Measurements from ENCODE around the gene ITGA7.
A peak's percentile ranks its signal among the peaks of the same experiment; 100 is the strongest.

Gene ITGA7

DNA sequence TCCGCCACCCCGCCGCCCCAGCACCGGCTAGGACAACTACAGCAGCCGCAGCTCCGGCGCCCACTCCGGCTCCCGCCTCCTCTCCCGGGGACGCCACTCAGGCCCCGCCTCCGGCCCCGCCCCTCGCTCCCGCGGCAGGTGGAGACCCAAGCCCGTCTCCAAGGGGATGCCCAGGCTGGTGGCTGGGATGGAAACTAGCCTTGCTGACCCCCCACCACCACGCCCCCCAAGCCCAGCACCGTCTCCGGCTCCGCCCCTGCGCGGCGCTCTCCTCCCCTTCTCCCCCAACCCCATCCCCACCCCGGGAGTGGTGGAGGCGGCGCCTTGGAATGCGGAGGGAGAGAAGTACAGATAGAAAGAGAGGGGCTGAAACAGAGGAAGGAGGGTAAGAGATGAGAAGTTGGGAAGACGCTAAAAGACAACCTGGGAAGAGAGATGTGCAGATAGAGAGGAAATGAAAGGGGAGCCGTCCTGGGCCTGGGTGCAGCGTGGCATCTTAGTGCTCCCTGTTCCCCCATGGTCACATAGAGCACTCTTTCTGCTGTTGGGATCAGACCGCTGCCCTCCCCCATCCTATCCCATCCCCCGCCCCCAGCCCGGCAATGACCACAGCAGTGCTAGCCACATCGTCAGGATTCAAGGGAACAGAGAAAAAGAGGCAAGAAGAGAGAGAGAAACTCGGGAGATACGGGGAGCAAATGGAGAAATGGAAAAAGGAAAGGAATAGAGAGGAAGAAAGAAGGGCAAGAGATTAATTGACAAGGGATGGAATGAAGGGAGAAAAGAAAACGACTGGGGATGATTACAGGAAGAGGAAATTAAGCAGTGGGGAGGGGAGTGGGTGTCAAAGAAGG is at the start of gene ITGA7:
Gene ITGA7 (minus strand): TSS at position 64 of the 854 bp plus-strand sequence. CDS start 222 bp downstream, outside the sequence.
- peak; percentile 66 for DNase-seq (ENCODE audit: low spot score)

GRCh38 chr12:55755246-55755645 is 47.5 kb upstream of the ITGA7 start:
- no peak for DNase-seq (ENCODE audit: low spot score)

GRCh38 chr12:55748230-55748993 is 40.7 kb upstream of the ITGA7 start:
- DNase-seq (ENCODE audit: low spot score): no peak

DNA sequence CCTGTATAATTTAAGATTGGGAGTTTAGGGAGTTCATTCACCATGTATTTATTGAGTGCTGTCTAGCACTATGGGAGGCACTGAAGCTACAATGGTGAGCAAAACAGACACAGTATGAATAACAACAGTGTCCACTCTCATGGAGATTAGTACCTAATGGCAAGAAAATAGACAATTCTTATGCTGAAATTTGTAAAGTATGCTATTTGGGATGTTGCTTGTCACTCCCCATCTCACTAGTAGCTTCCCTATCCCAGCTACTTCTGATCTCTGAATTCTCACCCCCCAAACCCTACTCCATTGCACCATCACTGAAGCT is 39.2 kb upstream of the ITGA7 start:
- DNase-seq (ENCODE audit: low spot score): no peak

DNA sequence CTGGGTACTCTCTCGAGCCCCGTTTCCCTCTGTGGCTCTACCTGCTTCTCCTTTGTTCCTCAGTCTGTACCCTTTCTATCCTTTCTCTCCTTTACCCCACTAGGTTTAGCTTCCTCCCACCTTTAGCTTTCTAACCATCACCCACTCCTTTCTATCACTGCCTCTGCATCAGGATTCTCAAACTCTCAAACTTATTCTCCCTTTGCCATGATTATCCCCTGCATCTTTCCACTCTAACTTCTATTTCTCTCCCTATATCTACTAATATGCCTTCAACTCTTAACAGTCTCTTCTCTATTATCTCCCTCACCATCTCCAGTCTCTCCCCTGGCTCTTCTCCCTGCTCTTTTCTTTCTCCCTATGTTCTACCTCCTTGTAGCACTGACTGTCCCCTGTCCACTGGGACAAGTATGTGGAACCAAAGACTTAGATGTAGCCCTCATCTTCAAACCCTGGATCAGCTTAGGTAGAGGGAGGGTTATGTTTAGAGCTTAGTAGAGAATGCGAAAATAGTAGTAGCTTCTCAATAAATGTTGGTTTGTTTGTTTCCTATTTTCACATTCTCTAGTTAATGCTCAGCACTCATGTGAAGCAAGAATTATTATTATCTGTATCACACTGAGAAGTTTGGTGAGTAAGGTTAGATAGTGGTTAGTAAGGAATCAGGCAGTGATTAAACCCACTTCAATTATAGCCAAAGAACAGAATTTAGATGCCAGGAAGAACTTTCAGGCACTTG is 38.6 kb upstream of the ITGA7 start:
- DNase-seq (ENCODE audit: low spot score): peak; percentile 17

DNA sequence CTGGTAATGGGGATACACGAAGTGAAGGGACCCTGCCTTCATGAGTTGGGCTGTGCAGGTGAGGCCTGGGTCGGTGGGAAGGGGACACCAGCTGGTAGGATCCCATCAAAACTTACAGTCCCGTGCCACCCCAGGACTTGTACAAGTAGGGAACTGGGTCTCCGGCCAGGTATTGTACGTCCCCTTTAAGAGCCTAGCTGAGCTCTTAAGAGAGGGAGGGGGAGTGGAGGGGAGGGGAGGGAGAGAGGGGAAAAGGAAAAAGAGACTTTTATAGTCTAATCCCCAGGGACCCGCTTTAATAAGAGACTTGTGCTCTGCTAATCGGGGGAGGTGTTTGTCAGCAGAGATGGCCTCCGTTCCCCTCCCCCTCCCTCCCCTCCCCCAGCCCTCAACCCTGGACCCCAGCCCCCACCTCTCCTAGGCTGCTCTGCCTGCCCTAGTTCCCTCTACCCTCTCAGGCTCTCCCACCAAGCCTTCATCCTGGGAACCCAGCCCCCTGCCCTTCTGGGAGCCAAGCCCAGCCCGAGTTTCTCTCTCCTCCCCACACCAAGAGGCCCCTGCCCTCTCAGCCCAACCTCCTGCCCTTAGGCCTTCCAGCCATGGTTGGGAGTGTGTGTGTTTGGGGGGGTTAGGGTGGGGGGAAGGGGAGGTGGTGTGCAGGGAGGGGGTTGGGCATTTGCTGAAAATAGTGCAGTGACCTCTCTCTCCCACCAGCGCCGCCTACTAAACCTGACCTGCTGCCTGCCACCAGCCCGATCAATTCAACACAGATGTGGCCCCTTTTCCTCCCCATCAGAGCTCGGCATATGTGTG is 37.9 kb upstream of the ITGA7 start:
- DNase-seq (ENCODE audit: low spot score): no peak

GRCh38 chr12:55744340-55745030 is 36.8 kb upstream of the ITGA7 start:
- no peak for DNase-seq (ENCODE audit: low spot score)

DNA sequence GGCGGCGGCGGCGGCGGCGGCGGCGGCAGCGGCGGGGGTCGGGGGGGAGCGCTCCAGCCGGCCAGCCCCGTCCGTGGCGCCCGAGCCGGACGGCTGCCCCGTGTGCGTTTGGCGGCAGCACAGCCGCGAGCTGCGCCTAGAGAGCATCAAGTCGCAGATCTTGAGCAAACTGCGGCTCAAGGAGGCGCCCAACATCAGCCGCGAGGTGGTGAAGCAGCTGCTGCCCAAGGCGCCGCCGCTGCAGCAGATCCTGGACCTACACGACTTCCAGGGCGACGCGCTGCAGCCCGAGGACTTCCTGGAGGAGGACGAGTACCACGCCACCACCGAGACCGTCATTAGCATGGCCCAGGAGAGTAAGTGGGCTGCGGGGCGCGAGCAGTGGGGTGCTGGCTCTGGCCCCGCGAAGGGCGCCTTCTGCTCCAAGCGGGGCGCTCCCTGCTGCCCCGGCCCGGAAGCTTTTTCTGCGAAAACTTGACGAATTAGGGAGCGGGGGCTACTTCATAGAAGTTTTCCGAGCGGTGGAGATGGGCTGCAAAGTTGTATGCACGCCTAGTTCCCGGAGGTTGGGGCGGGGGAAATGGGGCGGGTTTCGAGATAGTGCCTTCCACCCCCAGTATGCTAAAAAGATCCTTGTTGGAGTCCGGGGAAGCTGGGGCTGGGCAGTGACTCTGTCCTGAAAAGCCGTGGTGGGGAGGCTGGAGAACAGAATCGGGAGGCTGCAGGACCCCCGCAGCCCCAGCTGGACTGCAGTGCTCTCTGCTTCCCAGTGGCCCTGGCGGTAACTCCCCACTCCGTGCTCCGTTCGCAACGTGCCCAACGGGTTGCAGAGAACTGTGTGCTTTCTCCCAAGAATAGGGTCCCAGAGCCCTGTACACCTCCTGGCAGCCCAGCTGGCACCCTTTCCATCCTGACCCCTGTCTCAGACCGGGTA is 36.0 kb upstream of the ITGA7 start:
- peak; percentile 62 for DNase-seq (ENCODE audit: low spot score)

DNA sequence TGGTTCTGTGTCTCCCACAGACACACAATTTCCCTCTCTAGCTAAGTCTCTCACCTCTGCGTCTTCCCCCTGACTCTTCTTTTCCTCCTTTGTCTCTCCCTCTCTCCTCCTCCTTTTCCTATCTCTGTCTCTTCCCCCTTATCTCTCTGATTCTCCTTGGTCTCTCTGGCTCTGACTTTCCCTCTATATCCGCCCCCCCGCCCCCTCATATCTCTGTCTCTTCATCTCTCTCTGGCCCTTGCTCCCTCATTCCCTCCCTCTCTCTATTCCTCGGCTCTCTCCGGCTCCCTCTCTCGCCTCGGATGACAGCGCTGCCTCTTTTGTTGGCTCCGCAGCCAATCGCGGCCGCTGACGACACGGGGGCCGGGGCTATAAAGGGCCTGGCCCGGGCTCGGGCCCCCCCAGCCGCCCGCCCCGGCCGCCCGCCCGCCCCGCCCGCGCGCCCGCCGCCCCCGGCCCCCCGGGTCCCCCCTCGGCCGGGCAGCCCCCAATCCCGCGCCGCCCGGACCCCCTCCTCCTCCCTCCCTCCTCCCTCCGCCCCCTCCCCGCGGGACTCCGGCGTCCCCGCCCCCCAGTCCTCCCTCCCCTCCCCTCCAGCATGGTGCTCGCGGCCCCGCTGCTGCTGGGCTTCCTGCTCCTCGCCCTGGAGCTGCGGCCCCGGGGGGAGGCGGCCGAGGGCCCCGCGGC is 35.2 kb upstream of the ITGA7 start, which contains the start of gene GDF11:
Gene GDF11 (plus strand): TSS at position 404 of the 687 bp plus-strand sequence. CDS start 195 bp downstream, at position 599.
- DNase-seq (ENCODE audit: low spot score): peak; percentile 90

DNA sequence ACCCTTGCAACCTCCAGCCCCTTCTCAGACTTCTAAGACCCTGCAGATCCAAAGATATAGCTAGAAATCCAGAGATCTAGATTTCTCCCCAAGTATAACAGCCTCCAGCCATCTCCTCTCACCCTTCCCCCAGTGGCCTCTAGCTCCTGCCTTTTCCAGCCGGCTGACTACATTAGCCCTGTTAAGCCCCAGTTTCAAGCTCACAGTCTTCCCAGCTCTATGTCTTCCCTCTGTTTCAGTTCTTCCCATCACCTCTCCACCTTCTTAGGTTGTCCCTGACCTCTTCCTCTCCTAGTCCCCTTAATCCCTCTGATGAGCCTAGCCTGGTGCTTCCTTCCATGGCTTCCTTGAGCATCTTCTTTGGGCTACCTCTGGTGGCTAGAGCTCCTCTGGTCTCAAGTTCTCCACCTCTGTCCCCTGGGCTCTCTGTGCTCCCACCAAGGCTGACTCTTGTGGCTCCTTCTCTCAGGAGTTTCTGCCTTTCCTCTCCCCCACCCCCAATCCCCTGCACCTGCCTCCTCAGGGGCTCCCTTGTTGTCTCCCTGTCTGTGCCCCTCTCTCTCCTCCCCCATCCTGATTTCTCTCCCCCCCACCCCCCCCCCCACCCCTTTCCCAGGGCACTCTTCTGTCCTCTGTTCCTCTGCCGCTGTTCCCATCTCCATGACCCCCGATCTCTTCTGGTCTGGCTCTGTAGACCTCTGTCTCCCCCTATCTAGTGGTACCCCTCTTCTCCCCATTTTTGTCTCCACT is 34.4 kb upstream of the ITGA7 start:
- no peak for DNase-seq (ENCODE audit: low spot score)

DNA sequence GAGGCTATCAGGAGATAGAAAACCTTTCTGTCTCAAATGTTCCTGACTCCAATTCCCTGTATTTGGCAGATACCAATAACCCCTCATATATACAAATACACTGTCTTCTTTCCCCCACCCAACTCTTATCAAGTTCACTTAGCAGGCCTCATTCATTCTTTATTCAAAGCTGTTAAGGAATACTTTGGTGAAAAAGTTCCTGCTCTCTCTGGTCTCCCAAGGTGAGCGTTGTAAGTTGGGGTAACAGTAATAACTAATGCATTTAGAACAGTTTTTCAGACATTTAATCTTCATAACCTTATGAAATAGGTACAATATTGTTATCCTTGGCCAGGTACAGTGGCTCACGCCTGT is 31.3 kb upstream of the ITGA7 start:
- DNase-seq (ENCODE audit: low spot score): no peak

GRCh38 chr12:55738123-55739024 is 30.7 kb upstream of the ITGA7 start:
- DNase-seq (ENCODE audit: low spot score): peak; percentile 71

- DNase-seq (ENCODE audit: low spot score): no peak
Measured at GRCh38 chr12:55737581-55738122, 29.9 kb upstream of the ITGA7 start.

GRCh38 chr12:55736780-55737580 is 29.3 kb upstream of the ITGA7 start:
- DNase-seq (ENCODE audit: low spot score): peak; percentile 64

- no peak for DNase-seq (ENCODE audit: low spot score)
Measured at GRCh38 chr12:55736076-55736475, 28.4 kb upstream of the ITGA7 start.

GRCh38 chr12:55734595-55734994 is 26.9 kb upstream of the ITGA7 start:
- no peak for DNase-seq (ENCODE audit: low spot score)

Measured in AG08395 (cell line).